NCI-H345 treated with DMSO at 0.1 percent for 48 hours (cell line): ENCODE data around the gene FAM53B.

ENCODE experiments used
- DNase-seq: peaks from one replicate; lab custom pipeline; 2025; ENCODE audit not compliant: unreplicated experiment; lab: John Stamatoyannopoulos, UW

FAM53B gene

GRCh38 chr10:124742413-124743190, 1.6 kb downstream of the FAM53B start:
- DNase-seq: no peak

DNA sequence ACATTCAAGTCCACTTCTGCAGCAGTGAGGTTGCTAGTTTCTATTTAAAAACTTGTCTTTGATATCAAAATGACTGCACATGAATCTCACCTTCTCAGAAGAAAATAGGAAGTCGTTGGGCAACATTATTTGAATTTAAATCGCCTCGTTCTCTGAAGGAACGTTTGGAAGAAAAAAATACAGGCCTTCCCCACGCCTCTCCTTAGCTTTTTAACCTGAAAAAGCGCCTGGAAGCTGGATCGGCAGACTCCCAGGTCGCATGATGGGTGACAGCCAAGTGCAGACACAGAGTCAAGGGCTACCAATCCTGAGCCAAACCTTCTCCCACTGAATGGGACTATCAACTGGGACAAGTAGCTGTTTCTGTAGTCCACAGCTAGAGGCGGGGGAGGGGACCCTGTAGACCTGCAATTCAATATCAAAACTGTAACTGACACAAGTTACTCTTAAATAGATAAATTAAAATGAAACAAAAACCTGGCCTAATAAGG, 2.2 kb downstream of the FAM53B start:
- DNase-seq: no peak

- DNase-seq: no peak
Measured at GRCh38 chr10:124741281-124741921, 2.8 kb downstream of the FAM53B start.

GRCh38 chr10:124740369-124741280, 3.6 kb downstream of the FAM53B start:
- no peak for DNase-seq

DNA sequence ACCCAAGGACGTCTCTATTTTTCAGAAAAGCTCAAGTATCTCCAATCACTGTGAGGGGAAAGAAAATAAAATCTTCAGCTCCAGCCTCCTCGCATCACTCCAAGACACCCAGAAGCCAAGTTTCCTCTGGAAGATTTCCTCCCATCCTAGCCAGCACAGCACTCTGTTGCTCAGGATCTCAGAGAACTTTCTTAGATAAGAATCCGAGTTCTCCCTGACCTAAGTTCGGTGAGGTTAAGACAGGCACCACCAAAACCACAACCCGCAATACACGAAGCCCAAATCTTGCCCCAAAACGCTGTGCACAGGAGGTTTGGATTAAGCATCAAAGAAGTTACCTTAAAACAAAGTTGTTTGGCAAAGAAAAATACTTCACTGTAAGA, 4.2 kb downstream of the FAM53B start:
- no peak for DNase-seq

- no peak for DNase-seq
Measured at GRCh38 chr10:124739119-124739921, 4.9 kb downstream of the FAM53B start.

- DNase-seq: no peak
Measured at GRCh38 chr10:124738441-124738840, 5.7 kb downstream of the FAM53B start.

DNA sequence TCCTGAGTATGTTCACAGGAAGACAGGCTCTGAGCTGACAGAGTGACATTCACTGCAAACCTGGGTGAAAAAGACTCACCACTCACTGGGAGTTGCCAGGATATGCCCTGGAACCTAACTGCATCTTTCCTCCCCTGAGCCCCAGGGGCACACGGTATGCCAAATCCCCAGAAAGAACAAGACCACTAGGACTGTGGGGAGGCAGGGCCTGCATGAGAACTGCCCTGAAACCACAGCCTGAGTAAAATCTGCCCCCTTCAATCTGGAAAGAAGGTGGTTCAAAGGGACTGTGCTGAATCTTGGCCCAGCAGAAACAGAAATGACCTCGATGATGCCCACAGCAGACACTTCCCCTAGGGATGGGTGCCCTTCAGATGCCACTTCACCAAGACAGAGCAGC, 6.5 kb downstream of the FAM53B start:
- DNase-seq: no peak

GRCh38 chr10:124737221-124737620, 7.0 kb downstream of the FAM53B start:
- no peak for DNase-seq

DNA sequence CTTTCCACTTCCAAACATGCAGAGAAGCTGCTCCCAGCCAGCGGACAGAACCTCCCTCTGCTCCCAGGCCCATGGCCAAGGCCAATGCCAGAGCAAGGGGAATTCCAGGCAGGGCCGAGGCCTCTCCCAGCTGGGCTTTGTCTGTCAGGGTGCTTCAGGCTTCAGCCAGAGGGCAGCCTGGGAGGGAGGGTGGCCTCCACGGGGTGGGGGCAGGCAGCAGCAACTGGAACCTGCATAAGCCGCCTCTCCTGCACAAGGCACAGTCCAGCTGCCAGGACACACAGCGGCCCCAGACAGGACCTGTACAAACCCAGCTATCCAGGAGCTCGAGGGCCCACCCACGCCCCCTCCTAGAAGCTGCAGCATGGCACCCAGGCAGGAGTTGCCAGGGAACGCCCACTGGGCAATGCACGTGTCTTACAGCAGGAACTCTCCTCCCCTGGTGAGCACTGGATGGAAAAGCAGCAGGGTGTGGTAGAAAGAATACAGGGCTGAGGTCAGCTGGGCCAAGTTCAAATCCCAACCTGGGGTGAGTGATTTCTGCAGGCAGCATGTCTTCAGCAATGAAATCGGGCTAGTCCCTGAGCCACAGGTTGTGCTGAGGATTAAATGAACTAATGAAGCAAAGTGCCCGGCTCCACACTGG, 7.6 kb downstream of the FAM53B start:
- no peak for DNase-seq

DNA sequence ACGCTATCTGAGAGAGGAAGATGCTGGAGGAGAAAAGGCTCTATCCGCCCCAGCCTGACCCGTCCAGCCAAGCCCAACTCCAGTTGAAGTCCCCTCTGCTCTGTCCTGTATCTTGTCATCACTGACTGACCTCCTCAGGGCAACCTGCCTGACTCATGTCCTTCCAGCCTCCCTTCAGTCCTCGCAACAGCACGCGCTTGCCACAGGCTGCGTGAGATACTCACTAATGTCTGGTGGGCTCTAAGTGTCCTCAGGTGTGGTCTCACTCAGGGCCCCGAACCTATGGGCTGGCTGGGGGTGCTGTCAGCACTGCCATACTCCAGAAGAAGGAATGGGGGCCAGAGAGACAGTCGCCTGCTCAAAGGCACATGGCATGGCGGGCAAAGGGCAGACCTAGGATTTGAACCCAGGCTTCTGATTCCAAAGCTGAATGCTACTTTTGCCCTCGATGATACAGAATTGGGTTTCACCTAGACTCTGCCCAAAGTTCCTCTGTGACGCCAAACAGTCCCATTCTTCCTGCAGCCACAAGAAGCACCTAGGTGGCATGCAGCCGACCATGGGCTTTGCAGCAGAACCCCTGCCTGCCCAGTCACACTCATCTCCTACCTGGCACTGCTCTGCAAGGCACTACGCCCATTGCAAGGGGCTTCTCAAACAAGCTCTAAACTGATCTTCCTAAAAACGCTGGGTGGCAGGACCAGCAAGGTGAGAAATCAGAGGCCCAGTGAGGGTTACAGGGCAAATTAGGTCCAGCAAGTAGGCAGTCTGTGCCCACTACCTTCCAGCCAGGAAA, 8.5 kb downstream of the FAM53B start:
- no peak for DNase-seq

GRCh38 chr10:124734311-124735166, 9.6 kb downstream of the FAM53B start:
- DNase-seq: no peak

DNA sequence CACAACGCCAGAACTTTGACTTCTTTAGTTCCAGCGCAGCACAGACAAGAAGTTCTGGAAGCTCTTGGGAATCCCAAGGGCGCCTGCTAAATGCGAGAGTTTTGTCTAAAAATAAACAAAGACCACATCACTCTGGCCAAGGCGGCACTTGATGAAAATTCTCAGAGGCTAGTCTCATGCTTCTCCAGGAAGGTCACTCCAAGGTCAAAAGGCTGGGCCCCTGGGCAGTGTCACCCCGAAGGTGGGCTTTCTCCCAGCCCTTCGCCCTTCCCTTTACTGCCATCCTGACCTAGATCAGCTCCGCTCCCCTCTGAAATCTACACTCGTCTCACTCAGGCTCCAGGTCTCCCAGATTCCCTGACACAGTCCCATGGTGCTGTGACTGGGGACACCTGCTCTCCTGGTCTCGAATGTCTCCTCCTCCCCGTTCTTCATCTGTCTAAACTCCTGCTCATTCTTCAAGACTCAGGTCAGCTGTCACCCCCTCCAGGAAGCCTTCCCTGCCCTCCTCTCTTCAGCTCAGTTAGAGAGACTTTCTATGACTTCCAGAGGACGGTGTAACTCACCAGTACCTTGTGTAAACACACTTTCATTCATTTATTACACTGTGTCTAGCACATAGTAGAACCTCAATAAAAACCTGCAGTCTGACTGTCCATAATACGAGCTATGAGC, 10.5 kb downstream of the FAM53B start:
- no peak for DNase-seq

DNA sequence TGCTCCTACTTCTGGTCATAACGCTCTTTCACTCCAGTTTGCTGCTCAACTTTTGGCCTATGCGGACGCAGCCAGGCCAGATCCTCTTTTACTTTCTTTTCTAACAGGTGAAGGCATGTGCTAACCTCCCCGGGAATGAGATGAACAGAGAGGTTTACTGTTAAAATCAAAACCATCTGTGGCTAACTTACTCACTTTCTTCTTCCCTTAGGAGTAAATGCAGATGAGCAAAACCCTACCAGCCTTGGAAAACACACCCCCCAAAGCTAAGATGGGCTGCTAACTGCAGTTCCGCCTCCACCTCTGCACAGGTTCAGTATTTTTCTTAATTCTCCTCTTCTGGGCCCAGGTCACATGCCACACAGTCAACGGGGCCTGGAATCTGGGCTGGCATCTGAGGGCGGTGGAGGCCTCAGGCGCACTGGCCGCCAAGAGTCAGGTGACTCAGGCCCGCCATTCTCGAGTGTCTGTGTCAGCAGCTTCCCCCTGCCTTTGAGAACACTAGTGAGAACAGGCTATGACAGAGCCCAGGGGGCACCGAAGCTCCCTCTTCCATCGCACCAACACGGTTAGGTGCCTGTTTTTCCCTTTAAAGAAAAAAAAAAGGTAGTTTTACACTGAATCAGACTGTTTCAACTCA, 11.1 kb downstream of the FAM53B start:
- DNase-seq: no peak

DNA sequence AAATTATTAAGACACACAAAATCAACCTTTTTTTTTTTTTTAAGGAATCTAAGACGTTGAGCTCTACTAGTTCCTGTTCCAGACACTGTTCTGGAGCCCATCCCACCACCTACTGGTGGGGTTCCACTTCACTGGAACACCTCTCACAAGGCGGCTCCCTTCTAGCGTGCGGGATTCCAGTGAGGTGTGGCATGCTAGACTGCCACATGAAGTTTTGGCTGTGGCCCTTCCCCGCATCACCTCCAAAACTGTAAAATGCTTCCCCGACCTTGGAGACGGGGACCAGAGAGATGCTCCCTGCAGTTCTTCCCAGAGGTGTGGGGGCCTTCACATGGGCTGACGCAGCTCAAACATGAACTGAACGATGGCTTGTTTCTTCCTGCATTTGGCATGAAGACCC, 12.6 kb downstream of the FAM53B start:
- DNase-seq: no peak

DNA sequence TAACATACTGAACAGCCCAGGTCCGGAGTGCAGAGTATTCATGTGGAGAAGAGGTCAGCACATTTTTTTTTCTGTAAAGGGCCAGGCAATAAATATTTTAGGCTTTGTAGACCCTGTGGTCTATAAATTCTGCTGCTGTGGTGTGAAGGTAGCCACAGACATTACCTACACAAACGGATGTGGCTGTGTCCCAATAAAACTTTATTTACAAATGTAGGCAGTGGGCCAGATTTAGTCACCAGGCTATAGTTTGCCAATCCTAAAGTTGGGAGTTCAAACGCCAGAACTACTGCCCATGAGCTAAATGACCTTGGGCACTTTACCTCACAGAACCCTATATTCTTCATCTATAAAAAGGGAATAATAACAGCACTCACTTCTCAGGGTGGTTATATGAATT, 13.4 kb downstream of the FAM53B start:
- DNase-seq: no peak

- DNase-seq: no peak
Measured at GRCh38 chr10:124728830-124729661, 15.1 kb downstream of the FAM53B start.
